Stomach (tissue), 19 donors: ENCODE results near the gene MAD2L2. TPM values are rescaled to one million over a fixed set of nuclear protein-coding genes. Genes with fewer than 3 reads are reported as not detected.

Source experiments
- DNase-seq, 2 donors: peaks; one replicate each; pipeline versions ENCODE4 v3.0.0 to v3.0.0-alpha.2; 2013 to 2019
- H3K27ac ChIP-seq, 5 donors: fragments of 200-600 bp in 4 of 5; sonication (generic) in 4 of 5; one replicate each; pipeline ENCODE4 v1.5.1; 2013 to 2019; ENCODE audit warnings: mild to moderate bottlenecking in 1 of 5, moderate library complexity in 1 of 5
- H3K27me3 ChIP-seq, 3 donors: fragments of 200-600 bp; sonication (generic); one replicate each; pipeline ENCODE4 v1.5.1; 2017 to 2019; ENCODE audit warnings: mixed run types in 1 of 3
- H3K36me3 ChIP-seq, 4 donors: fragments of 200-600 bp; sonication (generic); 1 replicate in 3 of 4; 2 replicates in 1 of 4; pipeline ENCODE4 v1.5.1; 2016 to 2019
- H3K4me1 ChIP-seq, 4 donors: fragments of 200-600 bp; sonication (generic); one replicate each; pipeline ENCODE4 v1.5.1; 2016 to 2019
- H3K4me3 ChIP-seq, 4 donors: fragments of 200-600 bp; sonication (generic) in 3 of 4; one replicate each; pipeline ENCODE4 v1.5.1; 2016 to 2019; ENCODE audit warnings: mild to moderate bottlenecking in 1 of 4
- H3K9me3 ChIP-seq, 4 donors: fragments of 200-600 bp; sonication (generic); one replicate each; pipeline ENCODE4 v1.5.1; 2016 to 2019
- EP300 ChIP-seq: sonication (generic); formaldehyde crosslinking; IDR thresholded peaks from one replicate; pipeline ENCODE4 v1.6.1; 2017; ENCODE audit warnings: antibody characterized with exemption
- POLR2A ChIP-seq, 4 donors: fragments of 450-650 bp; IDR thresholded peaks; one replicate each; pipeline ENCODE4 v1.6.1; 2016; ENCODE audit warnings: antibody characterized with exemption in 4 of 4, control low read depth in 2 of 4, mild to moderate bottlenecking in 1 of 4, moderate library complexity in 1 of 4
- POLR2AphosphoS5 ChIP-seq, 3 donors: sonication (generic); formaldehyde crosslinking; IDR thresholded peaks; one replicate each; pipeline ENCODE4 v1.6.1; 2016; ENCODE audit warnings: antibody characterized with exemption in 3 of 3
- WGBS, 5 donors: extraction: QIAGEN DNeasy Blood & Tissue Kit in 3 of 5; methylation state at CpG; one replicate each; pipeline versions ENCODE4 v1.1.5 to v1.1.7; 2013 to 2018; 5-methylcytosine and 5-hydroxymethylcytosine counted together
- intact Hi-C: fragments of 100-400 bp; cut with DNase I; formaldehyde crosslinking; loops from one replicate; pipeline ENCODE4 v1.15.1; 2023; ENCODE audit warnings: low total_unique reads
- long read RNA-seq, 10 donors: transcript quantifications; one replicate each; lab custom pipeline, GENCODE V29; 2026
- polyA plus RNA-seq, 3 donors: library from polyadenylated mRNA; stranded (reverse); fragments of 200-250 nt; gene quantifications; one replicate each; pipeline ENCODE4 v1.2.3, GENCODE V29; 2013
- total RNA-seq, 5 donors: library from RNA; depleted of rRNA; stranded (reverse); fragments of >200 nt; gene quantifications; one replicate each; pipeline versions ENCODE4 v1.1.0 to v1.2.3, GENCODE V29; 2014 to 2016
- TF ChIP-seq, protein P1 (sequence below), 7 experiments: fragments of 450-650 bp in 4 of 7; fragments of 200-600 bp in 3 of 7; sonication (generic) in 3 of 7; IDR thresholded peaks; one replicate each; pipeline ENCODE4 v1.5.1; 2016 to 2019; ENCODE audit warnings: antibody characterized with exemption in 7 of 7, control low read depth in 2 of 7, mild to moderate bottlenecking in 1 of 7
- donor health status: healthy with polysubstance abuse.
- donor health status: Bipolar disorder and iron deficiency.
- donor health status: healthy.

MAD2L2 gene
- total RNA-seq (10 to 100 TPM in 3 of 5 donors, 1 to 10 TPM in 2; 7.2 to 23.9 (median 14.3) TPM), polyA plus RNA-seq (10 to 100 TPM; 45.6 to 54.4 (median 47.3) TPM)
- long read RNA-seq, donor 1, partial matches to known transcripts, result 0 of 4 reads
- long read RNA-seq, donor 1, other reads (novel, unspliced or antisense), result 0 of 4 reads
- long read RNA-seq, donor 2, transcript MAD2L2-207 (9 exons, 1,118 nt), result major isoform, 5 of 6 reads
- long read RNA-seq, donor 2, partial matches to known transcripts, result 0 of 6 reads
- long read RNA-seq, donor 2, other reads (novel, unspliced or antisense), result 0 of 6 reads
- long read RNA-seq, donor 3, transcript MAD2L2-207 (9 exons, 1,118 nt), result major isoform, 5 of 6 reads
- long read RNA-seq, donor 3, partial matches to known transcripts, result 0 of 6 reads
- long read RNA-seq, donor 3, other reads (novel, unspliced or antisense), result 0 of 6 reads
- long read RNA-seq, donor 4, result 0 reads
- long read RNA-seq, donor 5, transcript MAD2L2-207 (9 exons, 1,118 nt), result major isoform, 6 of 7 reads
- long read RNA-seq, donor 5, partial matches to known transcripts, result 0 of 7 reads
- long read RNA-seq, donor 5, other reads (novel, unspliced or antisense), result 0 of 7 reads
- long read RNA-seq, donor 6, result 0 reads
- long read RNA-seq, donor 7, transcript MAD2L2-204 (9 exons, 872 nt), result major isoform, 6 of 15 reads
- long read RNA-seq, donor 7, partial matches to known transcripts, result 6 of 15 reads
- long read RNA-seq, donor 7, other reads (novel, unspliced or antisense), result 0 of 15 reads
- long read RNA-seq, donor 8, transcript MAD2L2-207 (9 exons, 1,118 nt), result major isoform, 7 of 8 reads
- long read RNA-seq, donor 8, partial matches to known transcripts, result 0 of 8 reads
- long read RNA-seq, donor 8, other reads (novel, unspliced or antisense), result 0 of 8 reads
- long read RNA-seq, donor 9, transcript MAD2L2-207 (9 exons, 1,118 nt), result major isoform, 6 of 8 reads
- long read RNA-seq, donor 9, partial matches to known transcripts, result 0 of 8 reads
- long read RNA-seq, donor 9, other reads (novel, unspliced or antisense), result 0 of 8 reads
- long read RNA-seq, donor 10, partial matches to known transcripts, result 0 of 1 reads
- long read RNA-seq, donor 10, other reads (novel, unspliced or antisense), result 0 of 1 reads

DNA sequence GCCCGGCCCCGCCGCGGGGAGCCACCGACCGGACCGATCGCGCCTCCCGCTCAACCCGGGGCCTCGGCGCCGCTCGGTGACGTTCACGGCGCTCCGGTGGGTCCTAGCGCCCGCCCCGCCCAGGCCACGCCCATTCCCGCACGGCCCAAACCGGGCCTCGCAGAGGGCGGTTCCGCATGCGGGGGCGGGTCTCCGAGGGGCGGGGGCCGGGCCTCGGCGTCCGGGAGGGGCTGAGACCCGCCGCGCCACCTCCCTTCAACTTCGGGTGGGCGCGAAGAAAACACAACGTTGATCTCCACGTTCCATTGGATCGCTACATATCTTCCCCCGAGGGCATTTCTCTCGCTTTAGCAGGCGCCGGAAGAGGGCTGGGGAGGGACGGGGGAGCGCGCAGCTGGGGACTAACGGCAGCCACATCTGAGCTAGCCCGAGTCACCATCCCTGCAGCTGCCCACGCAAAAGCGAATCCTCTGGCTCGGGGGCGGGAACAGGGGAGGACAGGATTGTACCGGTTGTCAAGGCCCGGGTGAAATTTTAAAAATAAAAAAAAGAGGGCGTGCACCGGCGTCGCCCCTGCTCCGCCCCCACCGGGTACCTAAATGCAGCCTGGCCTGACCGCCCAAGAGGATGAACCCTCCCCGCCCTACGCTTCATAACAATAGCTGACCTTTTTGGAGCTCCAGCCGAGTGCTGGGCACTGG, at the start of gene MAD2L2:
Gene MAD2L2, minus strand, starts transcription at position 78 of the 701 bp plus-strand sequence. CDS start 547 bp downstream, outside the sequence.
- no peaks in the 10 kb centered on the region for H3K9me3 ChIP-seq
- peak within 1 kb of the TSS; percentile 76 to 94 (median 92) for H3K4me3 ChIP-seq
- peak; percentile 86 to 96 for DNase-seq
- H3K27ac ChIP-seq, result peak within 1 kb of the TSS; percentile 78 to 92 (median 90)
- peaks cover 5 to 33% (median 21%) of the 10 kb centered on the region in 4 donors for H3K4me1 ChIP-seq
- TF ChIP-seq POLR2A (IDR thresholded peaks at IDR 0.05) (no peak), EP300 (no peak), POLR2AphosphoS5 (IDR thresholded peaks at IDR 0.05) (peak; percentile 66 to 87 (median 86))
- TF ChIP-seq, protein P1, sequence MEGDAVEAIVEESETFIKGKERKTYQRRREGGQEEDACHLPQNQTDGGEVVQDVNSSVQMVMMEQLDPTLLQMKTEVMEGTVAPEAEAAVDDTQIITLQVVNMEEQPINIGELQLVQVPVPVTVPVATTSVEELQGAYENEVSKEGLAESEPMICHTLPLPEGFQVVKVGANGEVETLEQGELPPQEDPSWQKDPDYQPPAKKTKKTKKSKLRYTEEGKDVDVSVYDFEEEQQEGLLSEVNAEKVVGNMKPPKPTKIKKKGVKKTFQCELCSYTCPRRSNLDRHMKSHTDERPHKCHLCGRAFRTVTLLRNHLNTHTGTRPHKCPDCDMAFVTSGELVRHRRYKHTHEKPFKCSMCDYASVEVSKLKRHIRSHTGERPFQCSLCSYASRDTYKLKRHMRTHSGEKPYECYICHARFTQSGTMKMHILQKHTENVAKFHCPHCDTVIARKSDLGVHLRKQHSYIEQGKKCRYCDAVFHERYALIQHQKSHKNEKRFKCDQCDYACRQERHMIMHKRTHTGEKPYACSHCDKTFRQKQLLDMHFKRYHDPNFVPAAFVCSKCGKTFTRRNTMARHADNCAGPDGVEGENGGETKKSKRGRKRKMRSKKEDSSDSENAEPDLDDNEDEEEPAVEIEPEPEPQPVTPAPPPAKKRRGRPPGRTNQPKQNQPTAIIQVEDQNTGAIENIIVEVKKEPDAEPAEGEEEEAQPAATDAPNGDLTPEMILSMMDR (IDR thresholded peaks at IDR 0.05), result no peak
- H3K36me3 ChIP-seq, result peaks cover 13 to 15% (median 15%) of the 10 kb centered on the region in 4 donors
- intact Hi-C loops, result no loop called here
- WGBS, 5 donors, result 0 to 3% (median 0%) methylated on average over 28 to 71 of the region's 71 CpGs
- H3K27me3 ChIP-seq, result peaks cover 0 to 9% (median 0%) of the 10 kb centered on the region in 3 donors

DNA sequence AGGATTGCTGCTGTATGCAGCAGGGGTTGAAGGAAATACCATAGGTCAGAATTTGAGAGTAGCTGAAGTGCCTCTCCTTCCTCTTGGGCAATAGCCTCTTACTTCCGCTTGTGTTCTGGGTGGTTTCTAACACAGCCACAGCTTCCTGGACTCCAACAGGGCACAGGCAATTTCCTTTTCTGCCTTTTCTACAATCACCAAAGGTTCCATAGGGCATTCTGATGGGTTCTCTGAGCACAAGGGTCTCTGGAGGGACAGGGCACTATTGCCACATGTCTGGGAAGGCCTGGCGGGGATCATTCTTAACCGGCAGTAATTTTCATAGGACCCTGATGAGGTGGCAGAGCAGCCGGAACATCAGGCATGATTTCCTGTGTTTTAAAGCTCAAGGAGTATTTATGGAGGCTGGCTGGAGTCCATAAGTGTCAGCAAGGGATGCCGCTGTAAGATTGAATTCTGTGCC, 49.5 kb upstream of the MAD2L2 start:
- H3K4me1 ChIP-seq, result peaks cover 43 to 55% (median 46%) of the 10 kb centered on the region in 4 donors
- H3K27me3 ChIP-seq, result no peaks in the 10 kb centered on the region
- peak in 1 of 2 donors; percentile 68 for DNase-seq
- no peak overlapping the region for H3K4me3 ChIP-seq
- peak overlapping the region in 4 of 5 donors; percentile 76 to 85 (median 83) for H3K27ac ChIP-seq
- no peaks in the 10 kb centered on the region for H3K36me3 ChIP-seq
- intact Hi-C loops, result loop anchor here (10.0 kb wide), 1 partner anchor 64 kb away; no protein-coding TSS in a partner anchor
- TF ChIP-seq EP300 (no peak), POLR2AphosphoS5 (IDR thresholded peaks at IDR 0.05) (peak in 2 of 3 donors; percentile 35 to 37)
- 53 to 68% (median 57%) methylated on average over 5 of the region's 5 CpGs for WGBS, 5 donors
- H3K9me3 ChIP-seq, result no peaks in the 10 kb centered on the region

DNA sequence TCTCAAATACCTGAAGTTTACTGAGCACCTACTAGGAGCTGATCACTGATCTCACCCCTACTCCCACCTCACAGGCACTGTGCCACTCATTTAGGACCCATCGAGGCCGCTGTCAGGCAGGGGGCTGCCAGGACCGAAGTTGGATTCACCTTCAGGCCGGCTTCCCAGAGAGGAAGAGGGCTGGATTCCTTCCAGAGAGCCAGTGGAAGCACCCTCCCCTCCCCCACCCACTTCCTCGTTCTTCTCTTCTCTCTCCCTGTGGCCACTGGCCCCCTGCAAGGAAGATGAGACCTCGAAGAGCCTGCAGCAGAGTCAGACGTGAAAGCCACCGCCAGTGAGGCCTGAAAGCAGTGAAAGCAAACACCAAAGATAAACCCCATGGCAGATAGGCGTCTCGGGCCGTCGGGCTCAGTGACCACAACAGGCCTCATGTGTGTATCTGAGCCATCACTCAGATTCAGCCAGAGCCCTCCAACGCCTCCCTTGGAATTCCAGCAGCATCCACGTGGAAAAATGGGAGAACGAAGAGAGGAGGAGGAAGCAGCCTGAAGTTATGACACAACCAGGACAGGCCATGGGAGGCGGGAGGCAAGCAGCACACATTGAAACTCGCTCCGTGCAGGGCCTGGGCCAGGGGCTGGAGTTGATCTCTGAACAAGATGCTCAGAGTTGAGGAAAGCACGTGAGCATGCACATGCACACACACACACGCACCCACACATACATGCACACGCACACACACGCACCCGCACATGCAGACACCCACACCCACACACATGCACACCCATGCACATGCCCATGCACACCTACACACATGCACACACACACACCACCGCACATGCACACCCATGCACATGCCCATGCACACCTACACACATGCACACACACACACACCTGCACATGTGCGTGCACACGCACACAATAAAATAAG, 48.8 kb upstream of the MAD2L2 start:
- 45 to 57% (median 49%) methylated on average over 26 of the region's 26 CpGs for WGBS, 5 donors
- Histone ChIP-seq H3K27me3 (no peaks in the 10 kb centered on the region), H3K4me1 (peaks cover 41 to 54% (median 42%) of the 10 kb centered on the region in 4 donors), H3K4me3 (peak overlapping the region in 1 of 4 donors; percentile 9), H3K36me3 (no peaks in the 10 kb centered on the region), H3K27ac (peak overlapping the region in 4 of 5 donors; percentile 17 to 85 (median 50)), H3K9me3 (no peaks in the 10 kb centered on the region)
- intact Hi-C loops, result loop anchor here (10.0 kb wide), 1 partner anchor 65 kb away; no protein-coding TSS in a partner anchor
- no peak for DNase-seq
- no peak for TF ChIP-seq POLR2AphosphoS5 (IDR thresholded peaks at IDR 0.05)
- TF ChIP-seq POLR2A (IDR thresholded peaks at IDR 0.05), result no peak
- TF ChIP-seq, protein P1 (IDR thresholded peaks at IDR 0.05), result no peak
- TF ChIP-seq EP300, result no peak
